Uterus (tissue), 4 donors: ENCODE data around the gene GLB1L2. TPM values are rescaled to one million over a fixed set of nuclear protein-coding genes. Genes with fewer than 3 reads are reported as not detected.

ENCODE experiments used
- DNase-seq, 2 donors: peaks; one replicate each; pipeline ENCODE4 v3.0.0-alpha.2; 2019 to 2020
- H3K27ac ChIP-seq, 2 donors: fragments of 200-600 bp; sonication (generic); 1 replicate in 1 of 2; 2 replicates in 1 of 2; pipeline ENCODE4 v1.5.1; 2016 to 2018
- H3K27me3 ChIP-seq, 2 donors: fragments of 200-600 bp; sonication (generic); one replicate each; pipeline ENCODE4 v1.5.1; 2018 to 2019; ENCODE audit warnings: control low read depth in 1 of 2
- H3K36me3 ChIP-seq, 2 donors: fragments of 200-600 bp; sonication (generic); one replicate each; pipeline ENCODE4 v1.5.1; 2019; ENCODE audit warnings: control low read depth in 1 of 2
- H3K4me1 ChIP-seq, 2 donors: fragments of 200-600 bp; sonication (generic); one replicate each; pipeline ENCODE4 v1.5.1; 2018 to 2019; ENCODE audit warnings: control low read depth in 1 of 2
- H3K4me3 ChIP-seq, 2 donors: fragments of 200-600 bp; sonication (generic); 1 replicate in 1 of 2; 2 replicates in 1 of 2; pipeline ENCODE4 v1.5.1; 2018 to 2019; ENCODE audit warnings: mild to moderate bottlenecking in 1 of 2
- H3K9me3 ChIP-seq, 2 donors: fragments of 200-600 bp; sonication (generic); one replicate each; pipeline ENCODE4 v1.5.1; 2019; ENCODE audit warnings: control low read depth in 1 of 2
- CTCF ChIP-seq, 4 experiments: fragments of 200-600 bp in 2 of 4; fragments of 450-650 bp in 2 of 4; sonication (generic) in 2 of 4; IDR thresholded peaks; one replicate each; pipeline ENCODE4 v1.5.1; 2016 to 2019; ENCODE audit warnings: antibody characterized with exemption in 4 of 4, mild to moderate bottlenecking in 2 of 4, moderate library complexity in 1 of 4
- POLR2A ChIP-seq, 2 donors: fragments of 450-650 bp; IDR thresholded peaks; one replicate each; pipeline ENCODE4 v1.6.1; 2016; ENCODE audit warnings: antibody characterized with exemption in 2 of 2, mild to moderate bottlenecking in 1 of 2, moderate library complexity in 1 of 2
- intact Hi-C: fragments of 100-400 bp; cut with DNase I; formaldehyde crosslinking; loops from one replicate; pipeline ENCODE4 v1.15.1; 2023; ENCODE audit warnings: low total_unique reads
- total RNA-seq, 4 donors: library from RNA; depleted of rRNA in 3 of 4; stranded (reverse); fragments of >200 nt in 3 of 4; gene quantifications; one replicate each; pipeline versions ENCODE4 v1.1.0 to v1.2.4, GENCODE V29; 2014 to 2023
- donor health status: DM: yes; HTN: yes; CAD: no.

GLB1L2 gene
- total RNA-seq, 4 donors from 2014 or later, result 5.0 to 28.2 (median 16.7) TPM

DNA sequence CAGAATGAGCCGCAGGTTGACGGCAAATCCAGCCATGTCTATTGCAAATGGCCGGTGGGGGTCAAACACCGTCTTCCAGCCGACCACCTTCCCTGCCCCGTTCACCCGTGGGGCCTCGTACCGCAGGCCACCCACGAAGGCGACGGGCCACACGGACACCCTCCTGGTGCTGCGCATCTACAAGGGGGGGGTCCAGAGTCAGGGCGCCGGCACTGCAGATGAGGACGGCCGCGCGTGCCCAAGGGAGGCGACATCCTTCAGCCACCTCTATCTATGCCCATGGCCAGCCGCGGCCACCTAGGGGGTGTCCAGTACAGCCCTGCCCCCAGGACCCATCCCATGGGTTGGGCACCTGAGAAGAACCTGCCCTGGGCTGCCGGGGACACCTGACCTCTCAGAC is 51.0 kb downstream of the GLB1L2 start:
- Histone ChIP-seq H3K4me1 (no peaks in the 10 kb centered on the region), H3K4me3 (no peak overlapping the region), H3K27me3 (no peaks in the 10 kb centered on the region), H3K9me3 (no peaks in the 10 kb centered on the region), H3K36me3 (no peaks in the 10 kb centered on the region), H3K27ac (no peak overlapping the region)
- no peak for DNase-seq
- intact Hi-C loops, result no loop called here
- TF ChIP-seq POLR2A (IDR thresholded peaks at IDR 0.05), result no peak
- no peak for TF ChIP-seq CTCF (IDR thresholded peaks at IDR 0.05)

- H3K27ac ChIP-seq, result no peak overlapping the region
- intact Hi-C loops, result no loop called here
- no peak for DNase-seq
- H3K4me1 ChIP-seq, result no peaks in the 10 kb centered on the region
- TF ChIP-seq POLR2A (IDR thresholded peaks at IDR 0.05) (no peak), CTCF (IDR thresholded peaks at IDR 0.05) (no peak)
- no peak overlapping the region for H3K4me3 ChIP-seq
- H3K36me3 ChIP-seq, result no peaks in the 10 kb centered on the region
- H3K9me3 ChIP-seq, result no peaks in the 10 kb centered on the region
- no peaks in the 10 kb centered on the region for H3K27me3 ChIP-seq
Measured at GRCh38 chr11:134383576-134384221, 51.9 kb downstream of the GLB1L2 start.

DNA sequence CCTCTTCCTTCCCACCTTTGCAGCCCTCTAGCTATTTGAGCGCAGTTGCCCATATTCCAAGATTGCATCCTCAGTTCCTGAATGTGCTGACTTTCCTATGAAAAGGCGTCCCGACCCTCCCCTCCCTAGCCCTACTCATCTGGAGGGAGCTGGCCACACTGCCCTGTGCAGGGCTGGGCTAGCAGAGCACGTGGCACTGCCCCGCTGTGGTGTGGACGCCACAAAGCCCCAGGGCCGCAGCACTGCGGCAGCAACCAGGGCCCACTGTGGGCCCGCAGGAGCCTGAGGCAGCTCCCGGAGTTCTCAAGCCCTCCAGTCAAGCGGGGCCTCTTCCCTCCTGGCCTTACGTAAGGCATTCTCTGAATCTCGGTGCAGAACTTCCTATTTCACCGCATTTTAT is 52.6 kb downstream of the GLB1L2 start:
- intact Hi-C loops, result no loop called here
- Histone ChIP-seq H3K4me1 (no peaks in the 10 kb centered on the region), H3K27ac (no peak overlapping the region), H3K9me3 (no peaks in the 10 kb centered on the region), H3K4me3 (no peak overlapping the region), H3K27me3 (no peaks in the 10 kb centered on the region), H3K36me3 (no peaks in the 10 kb centered on the region)
- TF ChIP-seq CTCF (IDR thresholded peaks at IDR 0.05) (no peak), POLR2A (IDR thresholded peaks at IDR 0.05) (no peak)
- no peak for DNase-seq

GRCh38 chr11:134385171-134385570 is 53.4 kb downstream of the GLB1L2 start:
- H3K4me1 ChIP-seq, result no peaks in the 10 kb centered on the region
- no peaks in the 10 kb centered on the region for H3K27me3 ChIP-seq
- H3K9me3 ChIP-seq, result no peaks in the 10 kb centered on the region
- TF ChIP-seq POLR2A (IDR thresholded peaks at IDR 0.05) (no peak), CTCF (IDR thresholded peaks at IDR 0.05) (no peak)
- H3K36me3 ChIP-seq, result no peaks in the 10 kb centered on the region
- no peak for DNase-seq
- no peak overlapping the region for H3K27ac ChIP-seq
- intact Hi-C loops, result no loop called here
- no peak overlapping the region for H3K4me3 ChIP-seq

- TF ChIP-seq POLR2A (IDR thresholded peaks at IDR 0.05) (no peak), CTCF (IDR thresholded peaks at IDR 0.05) (no peak)
- no peaks in the 10 kb centered on the region for H3K9me3 ChIP-seq
- no peak for DNase-seq
- no peaks in the 10 kb centered on the region for H3K4me1 ChIP-seq
- no peak overlapping the region for H3K27ac ChIP-seq
- no peaks in the 10 kb centered on the region for H3K27me3 ChIP-seq
- no peak overlapping the region for H3K4me3 ChIP-seq
- no peaks in the 10 kb centered on the region for H3K36me3 ChIP-seq
- intact Hi-C loops, result no loop called here
Measured at GRCh38 chr11:134385774-134386565, 54.2 kb downstream of the GLB1L2 start.
